Central memory CD8-positive, alpha-beta T cell (primary cell): Measurements from ENCODE around the gene LENG8.
"Not testable (repeated sequence)": the region's sequence is repeated elsewhere in the genome, so short reads cannot be mapped to it uniquely, and the experiment has no call there.

Source experiments
- ATAC-seq: fragments of 150-1000 bp; cut with Tn5 transposase; replicated peaks from 2 replicates; pipeline ENCODE4 v1.10.0; 2022; ENCODE audit warnings: mild to moderate bottlenecking, moderate FRiP score, moderate number of reproducible peaks; ENCODE audit not compliant: poor library complexity, severe bottlenecking; ENCODE audit errors: extremely low read depth
- DNase-seq, 2 donors: peaks; one replicate each; pipeline ENCODE4 v3.0.0; 2021; ENCODE audit warnings: low spot score in 2 of 2
- H3K27ac Mint-ChIP-seq: one replicate; pipeline ENCODE4 v1.8.0; 2022; ENCODE audit warnings: low read depth, mild to moderate bottlenecking, moderate library complexity, mixed read lengths
- H3K27me3 Mint-ChIP-seq: one replicate; pipeline ENCODE4 v1.8.0; 2022; ENCODE audit warnings: mixed read lengths
- H3K36me3 Mint-ChIP-seq: one replicate; pipeline ENCODE4 v1.8.0; 2022; ENCODE audit warnings: mild to moderate bottlenecking, moderate library complexity, mixed read lengths; ENCODE audit not compliant: insufficient read depth
- H3K4me1 Mint-ChIP-seq: one replicate; pipeline ENCODE4 v1.8.0; 2022; ENCODE audit warnings: mixed read lengths
- H3K4me3 Mint-ChIP-seq: one replicate; pipeline ENCODE4 v1.8.0; 2022; ENCODE audit warnings: mild to moderate bottlenecking, moderate library complexity, mixed read lengths
- H3K9me3 Mint-ChIP-seq: one replicate; pipeline ENCODE4 v1.8.0; 2022; ENCODE audit warnings: mixed read lengths

The LENG8 gene

DNA sequence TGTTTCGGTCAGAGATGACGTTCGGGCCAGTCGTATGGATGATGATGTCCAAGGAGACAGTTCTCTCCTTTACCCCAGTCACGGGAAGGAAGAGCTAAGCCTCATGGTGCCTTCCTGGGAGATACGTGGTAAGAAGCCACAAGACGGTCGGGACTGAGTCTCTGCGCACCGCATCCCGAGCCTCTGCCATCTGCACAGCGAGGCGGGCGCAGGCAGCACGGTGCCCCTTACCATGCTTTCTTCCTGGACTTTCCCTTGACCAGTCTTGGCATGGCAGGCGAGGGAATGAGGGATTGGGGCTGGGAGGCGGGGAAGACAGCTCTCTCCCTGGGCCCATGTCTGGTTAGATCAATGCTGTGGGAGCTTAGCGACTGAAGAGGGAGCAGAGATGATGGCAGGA is 43.6 kb downstream of the LENG8 start:
- H3K36me3 Mint-ChIP-seq = no peaks in the 10 kb centered on the region
- H3K27me3 Mint-ChIP-seq = peaks cover 12% of the 10 kb centered on the region
- no peak overlapping the region for H3K4me3 Mint-ChIP-seq
- no peak overlapping the region for H3K27ac Mint-ChIP-seq
- ATAC-seq (no peak), DNase-seq (no peak)
- peaks cover 15% of the 10 kb centered on the region for H3K4me1 Mint-ChIP-seq
- H3K9me3 Mint-ChIP-seq = no peaks in the 10 kb centered on the region

DNA sequence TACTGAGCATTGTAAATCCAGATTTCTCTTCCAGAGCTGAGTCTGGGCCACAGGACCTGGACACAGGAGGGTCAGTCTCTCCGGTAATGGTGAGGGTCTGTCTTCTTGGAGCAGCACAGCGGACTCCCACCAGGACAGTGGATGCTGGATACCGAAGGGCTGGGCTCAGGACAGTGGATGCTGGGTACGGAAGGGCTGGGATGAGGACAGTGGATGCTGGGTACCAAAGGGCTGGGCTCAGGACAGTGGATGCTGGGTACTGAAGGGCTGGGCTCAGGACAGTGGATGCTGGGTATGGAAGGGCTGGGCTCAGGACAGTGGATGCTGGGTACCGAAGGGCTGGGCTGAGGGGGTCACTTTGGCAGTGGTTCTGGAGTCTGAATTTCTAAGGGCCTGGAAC is 44.1 kb downstream of the LENG8 start:
- H3K36me3 Mint-ChIP-seq, DNase-seq, H3K9me3 Mint-ChIP-seq, ATAC-seq, H3K27ac Mint-ChIP-seq, H3K4me3 Mint-ChIP-seq: not testable (repeated sequence)
- peaks cover 20% of the 10 kb centered on the region for H3K4me1 Mint-ChIP-seq
- H3K27me3 Mint-ChIP-seq = peaks cover 12% of the 10 kb centered on the region

DNA sequence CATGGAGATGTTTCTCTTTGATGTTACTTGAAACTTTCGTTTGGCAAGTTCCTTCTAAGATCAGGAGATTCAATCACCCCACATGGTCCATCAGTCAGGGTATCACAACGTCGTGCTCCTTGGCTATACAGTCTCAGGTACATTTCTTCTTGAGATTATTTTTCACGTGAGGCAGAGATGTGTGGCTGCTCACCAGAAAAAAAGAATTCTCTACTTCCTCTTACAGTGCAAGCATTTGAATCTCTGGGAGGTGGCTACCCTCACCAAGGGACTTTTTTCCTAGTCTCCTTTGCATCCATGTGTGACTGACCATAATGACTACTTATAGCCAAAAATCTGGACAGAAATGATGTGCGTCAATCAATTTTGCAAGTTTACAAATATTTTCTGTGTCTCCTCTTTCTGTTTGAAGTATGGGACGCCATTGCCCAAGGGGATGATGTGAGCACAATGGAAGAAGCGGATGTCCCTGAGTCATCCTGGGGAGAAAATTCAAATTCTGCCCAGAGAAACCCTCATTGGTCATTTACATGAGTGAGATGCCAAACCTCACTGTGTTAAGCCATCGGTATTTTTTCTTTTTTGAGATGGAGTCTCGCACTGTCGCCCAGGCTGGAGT is 45.1 kb downstream of the LENG8 start:
- Mint-ChIP-seq H3K4me3 (no peak overlapping the region), H3K27ac (no peak overlapping the region), H3K9me3 (no peaks in the 10 kb centered on the region), H3K27me3 (peaks cover 14% of the 10 kb centered on the region), H3K36me3 (no peaks in the 10 kb centered on the region), H3K4me1 (peaks cover 23% of the 10 kb centered on the region)
- no peak for ATAC-seq
- no peak for DNase-seq

GRCh38 chr19:54495284-54495683 is 46.3 kb downstream of the LENG8 start:
- H3K4me3 Mint-ChIP-seq, H3K36me3 Mint-ChIP-seq, DNase-seq, H3K9me3 Mint-ChIP-seq, H3K27ac Mint-ChIP-seq: not testable (repeated sequence)
- ATAC-seq = peak; percentile 31
- Mint-ChIP-seq H3K27me3 (peaks cover 20% of the 10 kb centered on the region), H3K4me1 (peaks cover 23% of the 10 kb centered on the region)

DNA sequence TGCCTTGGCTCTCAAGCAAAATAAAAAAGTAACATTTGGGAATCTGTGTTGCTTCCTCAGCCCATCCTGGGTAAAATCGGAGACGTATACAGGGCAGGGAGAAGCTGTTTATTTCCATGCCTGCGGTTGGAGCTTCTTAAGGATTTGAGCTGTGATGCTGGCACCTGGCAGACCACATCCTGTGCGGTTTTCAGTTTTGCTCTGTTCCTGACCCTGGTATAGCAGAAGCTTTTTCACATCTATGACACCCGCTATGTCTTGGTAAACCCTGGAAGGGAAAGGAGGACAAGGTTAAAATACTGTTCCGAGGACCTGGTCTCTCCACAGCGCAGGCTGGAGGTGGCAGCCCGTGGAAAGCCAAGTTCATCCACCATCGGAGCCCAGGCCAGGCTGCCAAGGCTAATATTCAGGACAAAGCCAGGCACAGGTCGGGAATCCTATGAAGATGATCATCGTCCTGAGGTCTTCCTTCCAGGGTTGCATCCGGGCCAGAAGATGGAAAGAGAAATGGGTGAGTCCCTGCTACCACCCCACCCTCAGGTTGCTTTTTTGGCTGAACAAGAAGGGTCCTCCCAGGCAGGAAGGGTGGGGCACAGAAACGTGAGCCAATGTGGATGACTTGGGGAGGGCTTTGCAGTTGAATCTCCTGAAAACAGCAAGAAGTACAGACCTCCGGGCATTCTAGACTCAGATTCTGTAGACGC is 48.9 kb downstream of the LENG8 start:
- not testable (repeated sequence) for H3K9me3 Mint-ChIP-seq, H3K36me3 Mint-ChIP-seq, DNase-seq, H3K27ac Mint-ChIP-seq
- Mint-ChIP-seq H3K4me1 (peaks cover 30% of the 10 kb centered on the region), H3K27me3 (peaks cover 20% of the 10 kb centered on the region), H3K4me3 (peak overlapping the region; percentile 50)
- peak; percentile 85 for ATAC-seq

DNA sequence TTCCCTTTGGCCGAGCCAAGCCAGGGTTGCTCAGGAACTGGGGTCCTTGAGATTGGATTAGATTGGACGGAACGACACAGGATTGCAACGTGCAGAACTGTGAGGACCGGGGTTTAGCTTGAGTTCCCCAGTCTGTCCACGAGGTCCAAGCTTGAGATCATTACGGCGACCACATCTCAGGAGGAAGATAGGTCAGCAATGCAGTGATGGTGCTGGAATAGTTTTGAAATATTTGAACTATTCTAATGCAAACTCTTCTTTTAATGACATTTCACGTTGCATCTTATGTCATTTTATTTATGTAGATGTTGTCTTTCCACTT is 49.4 kb downstream of the LENG8 start:
- H3K36me3 Mint-ChIP-seq, H3K27ac Mint-ChIP-seq, DNase-seq, ATAC-seq, H3K9me3 Mint-ChIP-seq: not testable (repeated sequence)
- H3K4me3 Mint-ChIP-seq = peak overlapping the region; percentile 50
- peaks cover 20% of the 10 kb centered on the region for H3K27me3 Mint-ChIP-seq
- peaks cover 35% of the 10 kb centered on the region for H3K4me1 Mint-ChIP-seq

GRCh38 chr19:54502518-54503048 is 53.6 kb downstream of the LENG8 start, which contains the start of gene LAIR2:
LAIR2 (plus strand) TSS chr19:54502831; CDS start chr19:54502919, 88 bp downstream.
- Mint-ChIP-seq H3K9me3 (no peaks in the 10 kb centered on the region), H3K27me3 (peaks cover 18% of the 10 kb centered on the region), H3K4me1 (peaks cover 43% of the 10 kb centered on the region), H3K36me3 (peaks cover 4% of the 10 kb centered on the region), H3K27ac (peak within 1 kb of the TSS; percentile 53), H3K4me3 (peak within 1 kb of the TSS; percentile 61)
- ATAC-seq (peak; percentile 37), DNase-seq (peak in 1 of 2 donors; percentile 16)

DNA sequence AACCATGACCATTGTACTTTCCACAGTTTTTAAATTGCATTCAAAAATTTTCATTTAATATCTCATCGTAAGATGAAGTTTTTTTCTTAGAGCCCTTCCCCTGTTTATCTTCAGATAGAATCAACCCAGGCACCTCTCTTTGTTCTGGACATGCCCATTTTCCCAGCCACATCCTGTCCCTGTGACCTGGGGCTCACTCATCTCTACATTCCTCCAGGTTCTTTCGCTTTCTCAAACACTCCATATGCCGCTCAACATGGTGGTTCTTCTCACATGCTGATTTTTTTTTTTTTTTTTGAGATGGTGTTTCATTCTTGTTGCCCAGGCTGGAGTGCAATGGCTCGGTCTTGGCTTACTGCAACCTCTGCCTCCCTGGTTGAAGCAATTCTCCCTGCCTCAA is 56.5 kb downstream of the LENG8 start:
- H3K36me3 Mint-ChIP-seq, H3K27me3 Mint-ChIP-seq, ATAC-seq, H3K27ac Mint-ChIP-seq, DNase-seq, H3K9me3 Mint-ChIP-seq: not testable (repeated sequence)
- peaks cover 46% of the 10 kb centered on the region for H3K4me1 Mint-ChIP-seq
- peak overlapping the region; percentile 37 for H3K4me3 Mint-ChIP-seq

GRCh38 chr19:54506079-54506478 is 57.1 kb downstream of the LENG8 start:
- ATAC-seq = no peak
- Mint-ChIP-seq H3K27ac (peak overlapping the region; percentile 51), H3K4me3 (peak overlapping the region; percentile 60)

GRCh38 chr19:54507038-54507717 is 58.2 kb downstream of the LENG8 start:
- H3K9me3 Mint-ChIP-seq, H3K27me3 Mint-ChIP-seq, DNase-seq, H3K36me3 Mint-ChIP-seq: not testable (repeated sequence)
- H3K27ac Mint-ChIP-seq = peak overlapping the region; percentile 51
- peak; percentile 79 for ATAC-seq
- H3K4me1 Mint-ChIP-seq = peaks cover 46% of the 10 kb centered on the region
- H3K4me3 Mint-ChIP-seq = peak overlapping the region; percentile 60

More at GRCh38 chr19:54506079-54506478, 57.1 kb downstream of the LENG8 start:
- H3K27me3 Mint-ChIP-seq = peaks cover 10% of the 10 kb centered on the region
- no peaks in the 10 kb centered on the region for H3K9me3 Mint-ChIP-seq
- no peak for DNase-seq
- H3K36me3 Mint-ChIP-seq = peaks cover 4% of the 10 kb centered on the region
- H3K4me1 Mint-ChIP-seq = peaks cover 46% of the 10 kb centered on the region

- no peak for DNase-seq
- no peaks in the 10 kb centered on the region for H3K9me3 Mint-ChIP-seq
- peaks cover 4% of the 10 kb centered on the region for H3K36me3 Mint-ChIP-seq
- ATAC-seq = no peak
- peak overlapping the region; percentile 60 for H3K4me3 Mint-ChIP-seq
- H3K27me3 Mint-ChIP-seq = peaks cover 13% of the 10 kb centered on the region
- H3K4me1 Mint-ChIP-seq = peaks cover 39% of the 10 kb centered on the region
- H3K27ac Mint-ChIP-seq = peak overlapping the region; percentile 51
Observed at GRCh38 chr19:54507824-54508223, 58.8 kb downstream of the LENG8 start.

- Mint-ChIP-seq H3K4me1 (peaks cover 34% of the 10 kb centered on the region), H3K27me3 (peaks cover 19% of the 10 kb centered on the region)
- DNase-seq, ATAC-seq, H3K4me3 Mint-ChIP-seq, H3K36me3 Mint-ChIP-seq, H3K27ac Mint-ChIP-seq, H3K9me3 Mint-ChIP-seq: not testable (repeated sequence)
Observed at GRCh38 chr19:54508487-54508886, 59.5 kb downstream of the LENG8 start.
